Measurements from ENCODE around the gene EVC.

The EVC gene

DNA sequence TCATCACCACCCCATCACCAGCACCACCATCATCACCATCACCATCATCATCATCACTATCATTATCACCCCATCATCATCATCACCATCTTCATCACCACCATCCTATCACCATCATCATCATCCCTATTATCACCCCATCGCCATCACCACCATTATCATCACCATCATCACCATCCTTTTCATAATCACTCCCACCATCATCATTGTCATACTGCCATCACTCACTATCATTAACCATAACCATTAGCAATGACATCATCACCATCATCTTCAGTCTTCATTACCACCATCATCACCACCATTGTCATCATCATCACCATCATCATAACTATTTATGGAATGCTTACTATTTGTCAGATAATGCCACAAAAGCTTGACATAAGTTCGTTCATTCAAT, 146.2 kb downstream of the EVC start:
- no peak for DNase-seq (ENCODE audit: low read depth)

DNA sequence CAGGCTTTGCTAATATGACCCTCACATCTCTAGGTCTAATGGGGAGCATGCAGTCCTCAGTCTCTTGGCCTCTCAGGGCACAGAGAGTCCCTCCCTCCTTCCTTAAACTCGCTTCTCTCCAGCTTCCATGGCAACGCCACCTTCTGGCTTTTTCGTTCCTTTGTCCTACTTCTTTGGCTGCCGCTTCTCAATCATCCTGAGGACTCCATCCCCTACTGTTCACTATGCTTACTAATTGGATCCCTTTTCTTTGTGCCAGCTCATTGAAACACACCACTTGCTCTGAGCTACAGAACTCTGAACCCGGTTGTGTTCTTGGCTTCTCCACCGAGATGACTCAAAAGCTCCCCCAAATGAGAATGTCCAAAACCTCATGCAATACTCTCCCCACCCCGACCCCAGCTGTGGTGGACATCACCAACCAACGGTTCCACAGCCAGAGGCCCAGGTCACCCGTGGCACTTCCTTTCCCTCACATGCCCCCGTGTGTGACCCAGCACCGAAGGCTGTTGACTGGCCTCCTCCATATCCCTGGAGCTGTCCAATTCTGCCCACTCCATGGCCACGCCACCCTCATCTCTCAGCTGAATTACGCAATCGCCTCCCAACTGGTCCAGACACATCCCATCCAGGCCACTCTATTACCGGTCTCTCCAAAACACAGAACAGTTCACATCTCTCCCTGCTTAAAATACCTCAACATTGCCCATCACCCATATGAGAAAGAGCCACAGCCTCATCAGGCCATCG, 147.2 kb downstream of the EVC start:
- no peak for DNase-seq (ENCODE audit: low read depth)
- H3K4me3 ChIP-seq (ENCODE audit: low read depth, low read length), result no peak overlapping the region

More for the DNA sequence above, 146.2 kb downstream of the EVC start:
- H3K4me3 ChIP-seq (ENCODE audit: low read depth, low read length), result no peak overlapping the region

DNA sequence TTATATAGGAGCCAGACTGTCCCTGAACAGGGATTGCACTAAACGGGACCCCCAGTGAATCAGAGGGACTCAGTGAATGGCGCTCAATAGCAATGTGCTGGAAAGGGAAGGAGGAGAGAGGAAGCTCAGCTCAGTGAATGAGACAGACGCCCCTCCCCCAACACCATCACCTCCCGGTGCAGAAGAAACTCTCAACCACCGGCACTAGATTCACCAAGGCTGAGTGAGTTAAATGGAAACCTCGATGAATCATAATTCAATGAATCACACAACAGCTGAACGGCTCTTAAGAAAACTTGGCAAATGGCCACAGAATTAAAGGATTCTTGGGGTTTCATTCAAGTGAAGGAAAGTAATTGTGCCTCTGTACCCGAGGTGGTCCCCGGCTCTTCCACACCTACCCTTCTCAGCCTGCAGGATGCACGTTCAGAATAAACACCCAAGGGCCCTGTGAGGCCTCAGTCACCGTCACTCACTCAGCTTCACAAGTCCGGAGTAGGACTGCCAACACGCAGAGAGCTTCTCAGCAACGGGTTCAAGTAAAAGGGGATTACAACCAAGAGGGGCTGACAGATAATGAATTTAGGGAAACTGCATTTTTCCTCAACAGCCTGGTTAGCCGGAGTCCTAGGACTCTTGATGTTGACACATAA, 152.6 kb downstream of the EVC start:
- no peak overlapping the region for H3K4me3 ChIP-seq (ENCODE audit: low read depth, low read length)
- DNase-seq (ENCODE audit: low read depth), result peak; percentile 76
